Panc1 (cell line): ENCODE data around the gene DHX57. TPM values are rescaled to one million over a fixed set of nuclear protein-coding genes. Genes with fewer than 3 reads are reported as not detected.

Experiments
- ATAC-seq: fragments of 200-7000 bp; cut with Tn5 transposase; 2 replicates; pipeline ENCODE4 v1.9.1; 2020; ENCODE audit warnings: mild to moderate bottlenecking, moderate library complexity
- BruUV-seq: library from RNA; stranded (reverse); fragments of 400-500 nt; replicated peaks from 2 replicates; lab custom pipeline; 2021; lab: Mats Ljungman, UMichigan
- CTCF ChIA-PET: fragments of 300-600 bp; sonication (Branson Sonifier 250); formaldehyde crosslinking; loops from one replicate; lab custom pipeline; 2022; ENCODE audit warnings: antibody characterized with exemption; lab: Charles Lee
- POLR2A ChIA-PET: fragments of 300-600 bp; sonication (Branson Sonifier 250); formaldehyde crosslinking; loops from one replicate; lab custom pipeline; 2022; ENCODE audit warnings: antibody characterized with exemption; lab: Charles Lee
- DNase-seq: peaks from one replicate; pipeline ENCODE4 v3.0.0-alpha.2; 2010; ENCODE audit warnings: low read depth, low spot score
- H3K27ac ChIP-seq: 2 replicates; pipeline ENCODE4 v1.5.1; 2011; ENCODE audit warnings: mild to moderate bottlenecking, low read length, inconsistent platforms
- H3K27me3 ChIP-seq: fragments of 200-500 bp; sonication (Bioruptor generic); 2 replicates; pipeline ENCODE4 v1.6.0; 2014; ENCODE audit warnings: low read length, inconsistent platforms; ENCODE audit not compliant: control insufficient read depth, insufficient read depth
- H3K36me3 ChIP-seq: fragments of 200-500 bp; sonication (Bioruptor generic); 2 replicates; pipeline ENCODE4 v1.5.1; 2014; ENCODE audit warnings: inconsistent platforms, mild to moderate bottlenecking, low read length, moderate library complexity; ENCODE audit not compliant: control insufficient read depth, insufficient read depth
- H3K4me1 ChIP-seq: 2 replicates; pipeline ENCODE4 v1.5.1; 2011; ENCODE audit warnings: inconsistent platforms, mild to moderate bottlenecking, low read length, moderate library complexity; ENCODE audit not compliant: control insufficient read depth, insufficient read depth
- H3K4me3 ChIP-seq, 2 experiments: 2 replicates each; pipeline ENCODE4 v1.5.1; 2011 to 2012; ENCODE audit warnings: low read depth in 2 of 2, low read length in 2 of 2, mild to moderate bottlenecking in 2 of 2, inconsistent platforms in 1 of 2, moderate library complexity in 1 of 2
- H3K9me3 ChIP-seq: fragments of 200-500 bp; sonication (Bioruptor generic); 2 replicates; pipeline ENCODE4 v1.5.1; 2014; ENCODE audit warnings: low read depth, mild to moderate bottlenecking, inconsistent platforms, low read length, moderate library complexity; ENCODE audit not compliant: control insufficient read depth, insufficient read depth
- POLR2AphosphoS5 ChIP-seq: IDR thresholded peaks from 2 replicates; pipeline ENCODE4 v1.6.1; 2012; ENCODE audit warnings: mild to moderate bottlenecking, low read depth, low read length, moderate library complexity
- SIN3A ChIP-seq: IDR thresholded peaks from 2 replicates; pipeline ENCODE4 v1.6.1; 2012; ENCODE audit warnings: low read depth, mild to moderate bottlenecking, low read length, moderate library complexity, borderline replicate concordance; ENCODE audit not compliant: insufficient read depth
- TCF7L2 ChIP-seq: IDR thresholded peaks from 2 replicates; pipeline ENCODE4 v1.6.1; 2011; ENCODE audit warnings: mild to moderate bottlenecking, low read depth, low read length, inconsistent platforms
- in situ Hi-C: cut with HindIII; loops from 2 replicates; pipeline ENCODE4 v1.10.0; 2016; ENCODE audit warnings: low sequenced_read_pairs, low pct_unique_long_range_greater_than_20kb
- intact Hi-C: fragments of 100-400 bp; cut with micrococcal nuclease; formaldehyde crosslinking; loops from one replicate; pipeline ENCODE4 v1.10.0; 2022; ENCODE audit not compliant: unreplicated experiment
- total RNA-seq: library from RNA; stranded (reverse); gene quantifications from one replicate; pipeline ENCODE4 v1.2.1, GENCODE V29; 2021; ENCODE audit not compliant: unreplicated experiment
- TF ChIP-seq, protein P1 (sequence below), 2 experiments: IDR thresholded peaks; 2 replicates each; pipeline ENCODE4 v1.6.1; 2011 to 2012; ENCODE audit warnings: low read depth in 2 of 2, control low read depth in 1 of 2, low read length in 1 of 2, mild to moderate bottlenecking in 1 of 2, moderate library complexity in 1 of 2; ENCODE audit not compliant: insufficient read depth in 1 of 2
- TF ChIP-seq, protein P2 (sequence below): fragments of 450-650 bp; IDR thresholded peaks from 2 replicates; pipeline ENCODE4 v1.5.1; 2017; ENCODE audit warnings: mild to moderate bottlenecking

The DHX57 gene
- total RNA-seq, 1 experiment from 2014 or later, result 20.6 TPM

DNA sequence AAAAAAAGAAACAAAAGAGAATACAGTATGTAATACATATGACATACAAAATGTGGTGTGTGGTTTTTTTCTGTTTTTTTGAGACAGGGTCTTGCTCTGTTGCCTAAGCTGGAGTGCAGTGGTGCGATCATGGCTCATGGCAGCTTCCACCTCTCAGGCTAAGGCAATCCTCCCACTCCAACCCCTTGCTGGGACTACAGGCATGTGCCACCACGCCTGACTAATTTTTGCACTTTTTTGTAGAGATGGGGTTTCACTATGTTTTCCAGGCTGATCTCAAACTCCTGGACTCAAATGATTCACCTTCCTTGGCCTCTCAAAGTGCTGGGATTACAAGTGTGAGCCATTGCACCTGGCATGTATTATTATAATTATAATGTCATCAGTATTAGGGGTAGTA lies 38.9 kb downstream of the DHX57 start:
- in situ Hi-C loops, result no loop called here
- DNase-seq, result no peak

DNA sequence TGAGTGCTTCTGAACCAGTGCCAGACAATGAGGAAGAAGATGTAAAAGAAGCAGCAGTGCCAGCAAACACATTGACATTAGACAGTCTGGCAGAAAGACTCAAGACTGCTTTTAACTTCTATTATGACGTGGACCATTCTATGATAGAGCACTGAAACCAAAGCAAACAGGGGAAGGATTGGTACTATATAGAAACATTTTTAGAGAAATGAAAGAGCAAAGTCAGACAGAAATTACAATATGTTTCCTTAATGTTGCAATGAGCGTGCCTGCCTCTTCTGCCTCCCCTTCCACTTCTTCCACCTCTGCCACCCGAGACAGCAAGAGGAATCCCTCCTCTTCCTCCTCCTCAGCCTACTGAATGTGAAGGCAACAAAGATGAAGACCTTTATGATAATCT lies 39.7 kb downstream of the DHX57 start:
- DNase-seq (no peak), ATAC-seq (no peak)
- no TSS peak for BruUV-seq
- Histone ChIP-seq H3K4me1 (no peaks in the 10 kb centered on the region), H3K36me3 (no peaks in the 10 kb centered on the region), H3K27me3 (no peaks in the 10 kb centered on the region), H3K4me3 (no peak overlapping the region), H3K27ac (no peak overlapping the region), H3K9me3 (no peaks in the 10 kb centered on the region)
- intact Hi-C loops (no loop called here), in situ Hi-C loops (no loop called here)
- POLR2A ChIA-PET, result no interaction called here
- TF ChIP-seq, protein P1, sequence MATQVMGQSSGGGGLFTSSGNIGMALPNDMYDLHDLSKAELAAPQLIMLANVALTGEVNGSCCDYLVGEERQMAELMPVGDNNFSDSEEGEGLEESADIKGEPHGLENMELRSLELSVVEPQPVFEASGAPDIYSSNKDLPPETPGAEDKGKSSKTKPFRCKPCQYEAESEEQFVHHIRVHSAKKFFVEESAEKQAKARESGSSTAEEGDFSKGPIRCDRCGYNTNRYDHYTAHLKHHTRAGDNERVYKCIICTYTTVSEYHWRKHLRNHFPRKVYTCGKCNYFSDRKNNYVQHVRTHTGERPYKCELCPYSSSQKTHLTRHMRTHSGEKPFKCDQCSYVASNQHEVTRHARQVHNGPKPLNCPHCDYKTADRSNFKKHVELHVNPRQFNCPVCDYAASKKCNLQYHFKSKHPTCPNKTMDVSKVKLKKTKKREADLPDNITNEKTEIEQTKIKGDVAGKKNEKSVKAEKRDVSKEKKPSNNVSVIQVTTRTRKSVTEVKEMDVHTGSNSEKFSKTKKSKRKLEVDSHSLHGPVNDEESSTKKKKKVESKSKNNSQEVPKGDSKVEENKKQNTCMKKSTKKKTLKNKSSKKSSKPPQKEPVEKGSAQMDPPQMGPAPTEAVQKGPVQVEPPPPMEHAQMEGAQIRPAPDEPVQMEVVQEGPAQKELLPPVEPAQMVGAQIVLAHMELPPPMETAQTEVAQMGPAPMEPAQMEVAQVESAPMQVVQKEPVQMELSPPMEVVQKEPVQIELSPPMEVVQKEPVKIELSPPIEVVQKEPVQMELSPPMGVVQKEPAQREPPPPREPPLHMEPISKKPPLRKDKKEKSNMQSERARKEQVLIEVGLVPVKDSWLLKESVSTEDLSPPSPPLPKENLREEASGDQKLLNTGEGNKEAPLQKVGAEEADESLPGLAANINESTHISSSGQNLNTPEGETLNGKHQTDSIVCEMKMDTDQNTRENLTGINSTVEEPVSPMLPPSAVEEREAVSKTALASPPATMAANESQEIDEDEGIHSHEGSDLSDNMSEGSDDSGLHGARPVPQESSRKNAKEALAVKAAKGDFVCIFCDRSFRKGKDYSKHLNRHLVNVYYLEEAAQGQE (IDR thresholded peaks at IDR 0.05; ENCODE audit: insufficient read depth in 1 of 2, low read depth in 2 of 2, low read length in 1 of 2), result no peak
- TF ChIP-seq, protein P2, sequence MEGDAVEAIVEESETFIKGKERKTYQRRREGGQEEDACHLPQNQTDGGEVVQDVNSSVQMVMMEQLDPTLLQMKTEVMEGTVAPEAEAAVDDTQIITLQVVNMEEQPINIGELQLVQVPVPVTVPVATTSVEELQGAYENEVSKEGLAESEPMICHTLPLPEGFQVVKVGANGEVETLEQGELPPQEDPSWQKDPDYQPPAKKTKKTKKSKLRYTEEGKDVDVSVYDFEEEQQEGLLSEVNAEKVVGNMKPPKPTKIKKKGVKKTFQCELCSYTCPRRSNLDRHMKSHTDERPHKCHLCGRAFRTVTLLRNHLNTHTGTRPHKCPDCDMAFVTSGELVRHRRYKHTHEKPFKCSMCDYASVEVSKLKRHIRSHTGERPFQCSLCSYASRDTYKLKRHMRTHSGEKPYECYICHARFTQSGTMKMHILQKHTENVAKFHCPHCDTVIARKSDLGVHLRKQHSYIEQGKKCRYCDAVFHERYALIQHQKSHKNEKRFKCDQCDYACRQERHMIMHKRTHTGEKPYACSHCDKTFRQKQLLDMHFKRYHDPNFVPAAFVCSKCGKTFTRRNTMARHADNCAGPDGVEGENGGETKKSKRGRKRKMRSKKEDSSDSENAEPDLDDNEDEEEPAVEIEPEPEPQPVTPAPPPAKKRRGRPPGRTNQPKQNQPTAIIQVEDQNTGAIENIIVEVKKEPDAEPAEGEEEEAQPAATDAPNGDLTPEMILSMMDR, result no peak
- TF ChIP-seq POLR2AphosphoS5, result no peak
- no peak for TF ChIP-seq SIN3A
- TF ChIP-seq TCF7L2, result no peak
- CTCF ChIA-PET, result interaction anchor here (0.6 kb wide), 1 partner anchor 393 kb away, joined by 4 read pairs; no protein-coding TSS in a partner anchor

More for the DNA sequence above, 38.9 kb downstream of the DHX57 start:
- ATAC-seq, result no peak
- intact Hi-C loops, result no loop called here
- ChIA-PET CTCF (interaction anchor here (0.6 kb wide), 1 partner anchor 392 kb away, joined by 4 read pairs; no protein-coding TSS in a partner anchor), POLR2A (no interaction called here)
- TF ChIP-seq SIN3A, result no peak
- TF ChIP-seq, protein P1 (IDR thresholded peaks at IDR 0.05; ENCODE audit: insufficient read depth in 1 of 2, low read depth in 2 of 2, low read length in 1 of 2), result no peak
- TF ChIP-seq POLR2AphosphoS5, result no peak
- TF ChIP-seq, protein P2, result no peak
- TF ChIP-seq TCF7L2, result no peak
- no TSS peak for BruUV-seq
- Histone ChIP-seq H3K36me3 (no peaks in the 10 kb centered on the region), H3K27me3 (no peaks in the 10 kb centered on the region), H3K27ac (no peak overlapping the region), H3K9me3 (no peaks in the 10 kb centered on the region), H3K4me3 (no peak overlapping the region), H3K4me1 (no peaks in the 10 kb centered on the region)
